AG09309 (cell line): ENCODE results near the gene SBNO2.
"Not testable (repeated sequence)": the region's sequence is repeated elsewhere in the genome, so short reads cannot be mapped to it uniquely, and the experiment has no call there.

ENCODE experiments used
- DNase-seq: peaks from one replicate; pipeline ENCODE4 v3.0.0-alpha.2; 2010; ENCODE audit warnings: low read depth
- H3K4me3 ChIP-seq: 2 replicates; pipeline ENCODE4 v1.5.1; 2011; ENCODE audit warnings: mild to moderate bottlenecking, low read depth, low read length, moderate library complexity; ENCODE audit not compliant: control insufficient read depth
- CTCF ChIP-seq: IDR thresholded peaks from 2 replicates; pipeline ENCODE4 v1.5.1; 2011; ENCODE audit warnings: mild to moderate bottlenecking, low read depth, low read length, inconsistent platforms; ENCODE audit not compliant: insufficient read depth, control insufficient read depth; ENCODE audit errors: missing control alignments

SBNO2 gene

GRCh38 chr19:1132552-1133383 is 41.3 kb downstream of the SBNO2 start:
- peak overlapping the region; percentile 84 for H3K4me3 ChIP-seq
- TF ChIP-seq CTCF: no peak
- DNase-seq: no peak

- TF ChIP-seq CTCF: peak; percentile 20
- peak; percentile 71 for DNase-seq
- peak overlapping the region; percentile 84 for H3K4me3 ChIP-seq
These were observed 42.1 kb downstream of the SBNO2 start for GRCh38 chr19:1131718-1132551.

GRCh38 chr19:1130771-1131717 is 43.0 kb downstream of the SBNO2 start:
- no peak for TF ChIP-seq CTCF
- no peak for DNase-seq
- H3K4me3 ChIP-seq: peak overlapping the region; percentile 84

- no peak for TF ChIP-seq CTCF
- no peak for DNase-seq
- peak overlapping the region; percentile 1; the same call in 1 of the 2 replicates for H3K4me3 ChIP-seq
These were observed 44.5 kb downstream of the SBNO2 start for GRCh38 chr19:1129535-1129934.

GRCh38 chr19:1129084-1129483 is 45.0 kb downstream of the SBNO2 start:
- not testable (repeated sequence) for H3K4me3 ChIP-seq, DNase-seq
- peak; percentile 10 for TF ChIP-seq CTCF

- no peak for DNase-seq
- no peak for TF ChIP-seq CTCF
- H3K4me3 ChIP-seq: no peak overlapping the region
These were observed 46.0 kb downstream of the SBNO2 start for GRCh38 chr19:1128106-1128505.
